GM12891 (cell line): ENCODE data around the gene RGCC. TPM values are rescaled to one million over a fixed set of nuclear protein-coding genes. Genes with fewer than 3 reads are reported as not detected.

Source experiments
- DNase-seq: peaks from one replicate; pipeline ENCODE4 v3.0.0; 2011; ENCODE audit warnings: low spot score; ENCODE audit not compliant: insufficient read length
- FAIRE-seq: peaks from 2 replicates; lab custom pipeline; 2011; peaks lifted over from hg19 to GRCh38; lab: Jason Lieb, UNC
- PAX5 ChIP-seq: IDR thresholded peaks from 2 replicates; pipeline ENCODE4 v1.6.1; 2011; ENCODE audit warnings: low read length, moderate library complexity, mild to moderate bottlenecking; ENCODE audit not compliant: insufficient read depth, severe bottlenecking
- POLR2A ChIP-seq: IDR thresholded peaks from 2 replicates; pipeline ENCODE4 v1.6.1; 2011; ENCODE audit warnings: low read depth, low read length, control low read depth
- POLR2AphosphoS5 ChIP-seq: IDR thresholded peaks from 2 replicates; pipeline ENCODE4 v1.6.1; 2011; ENCODE audit warnings: low read depth, low read length, control low read depth
- POU2F2 ChIP-seq: IDR thresholded peaks from 2 replicates; pipeline ENCODE4 v1.6.1; 2011; ENCODE audit warnings: low read depth, mild to moderate bottlenecking, control low read depth, low read length, moderate library complexity
- SPI1 ChIP-seq: IDR thresholded peaks from 2 replicates; pipeline ENCODE4 v1.6.1; 2011; ENCODE audit warnings: low read depth, low read length, control low read depth
- TAF1 ChIP-seq: IDR thresholded peaks from 2 replicates; pipeline ENCODE4 v1.6.1; 2011; ENCODE audit warnings: low read depth, low read length, control low read depth
- polyA plus RNA-seq: library from polyadenylated mRNA; unstranded; fragments of >200 nt; gene quantifications from one replicate; pipeline ENCODE4 v1.2.1, GENCODE V29; 2012; ENCODE audit warnings: low read depth, missing spikeins, inconsistent platforms; ENCODE audit not compliant: missing spikeins

RGCC gene
- 8.9 TPM for polyA plus RNA-seq

- peak; percentile 13 for FAIRE-seq
- TF ChIP-seq PAX5, result no peak
- no peak for TF ChIP-seq POLR2AphosphoS5
- TF ChIP-seq SPI1, result no peak
- no peak for TF ChIP-seq TAF1
- no peak for TF ChIP-seq POLR2A
- no peak for TF ChIP-seq POU2F2
- peak; percentile 80 for DNase-seq
These were observed at the start of gene RGCC for GRCh38 chr13:41456768-41457588. RGCC (plus strand) TSS chr13:41457550; CDS start chr13:41457708, 158 bp downstream.

- no peak for DNase-seq
- TF ChIP-seq SPI1 (no peak), POU2F2 (no peak), POLR2AphosphoS5 (no peak), POLR2A (no peak), TAF1 (no peak), PAX5 (no peak)
- no peak for FAIRE-seq
These were observed 49.2 kb upstream of the RGCC start for GRCh38 chr13:41408121-41408520.

GRCh38 chr13:41408746-41409145 is 48.6 kb upstream of the RGCC start:
- DNase-seq (no peak), FAIRE-seq (no peak)
- TF ChIP-seq POLR2A (no peak), POU2F2 (no peak), SPI1 (no peak), TAF1 (no peak), PAX5 (no peak), POLR2AphosphoS5 (no peak)

- TF ChIP-seq POLR2A (no peak), SPI1 (no peak), TAF1 (no peak), PAX5 (no peak), POU2F2 (no peak), POLR2AphosphoS5 (no peak)
- DNase-seq (no peak), FAIRE-seq (no peak)
These were observed 47.7 kb upstream of the RGCC start for GRCh38 chr13:41409611-41410010.

GRCh38 chr13:41411060-41411459 is 46.3 kb upstream of the RGCC start:
- FAIRE-seq (no peak), DNase-seq (no peak)
- TF ChIP-seq PAX5 (no peak), POLR2AphosphoS5 (no peak), POLR2A (no peak), POU2F2 (no peak), TAF1 (no peak), SPI1 (no peak)

GRCh38 chr13:41411522-41411921 is 45.8 kb upstream of the RGCC start:
- DNase-seq, result no peak
- FAIRE-seq, result no peak

GRCh38 chr13:41413872-41414271 is 43.5 kb upstream of the RGCC start:
- TF ChIP-seq SPI1, result no peak
- no peak for TF ChIP-seq TAF1
- no peak for TF ChIP-seq POU2F2
- TF ChIP-seq POLR2AphosphoS5, result no peak
- TF ChIP-seq POLR2A, result no peak
- TF ChIP-seq PAX5, result no peak
- DNase-seq (no peak), FAIRE-seq (no peak)

More at GRCh38 chr13:41411522-41411921, 45.8 kb upstream of the RGCC start:
- TF ChIP-seq SPI1, result no peak
- no peak for TF ChIP-seq POU2F2
- TF ChIP-seq PAX5, result no peak
- no peak for TF ChIP-seq POLR2A
- TF ChIP-seq POLR2AphosphoS5, result no peak
- TF ChIP-seq TAF1, result no peak

GRCh38 chr13:41416276-41416675 is 41.1 kb upstream of the RGCC start:
- no peak for FAIRE-seq
- DNase-seq, result no peak
- TF ChIP-seq POLR2AphosphoS5 (no peak), SPI1 (no peak)

- TF ChIP-seq TAF1 (no peak), SPI1 (no peak), POLR2AphosphoS5 (no peak), POLR2A (no peak), PAX5 (no peak), POU2F2 (no peak)
- no peak for DNase-seq
- no peak for FAIRE-seq
These were observed 39.3 kb upstream of the RGCC start for GRCh38 chr13:41418027-41418426.
